ENCODE data around the gene RASA3. TPM values are rescaled to one million over a fixed set of nuclear protein-coding genes. Genes with fewer than 3 reads are reported as not detected.

The RASA3 gene
- total RNA-seq, 1 experiment from 2014 or later = 18.6 TPM

- CTCF ChIA-PET = no interaction called here
- H3K79me2 ChIP-seq (ENCODE audit: insufficient read depth, low read length) = peaks cover 29% of the 10 kb centered on the region
- no TSS peak for BruUV-seq (replicated peaks)
Observed at GRCh38 chr13:114080739-114081561, 51.5 kb downstream of the RASA3 start.

More at GRCh38 chr13:114080739-114081561, 51.5 kb downstream of the RASA3 start:
- Histone ChIP-seq H3K9me2 (ENCODE audit: insufficient read depth) (no peaks in the 10 kb centered on the region), H2AFZ (ENCODE audit: low read depth, low read length, poor library complexity, severe bottlenecking) (no peak overlapping the region), H3K27ac (ENCODE audit: low read depth, low read length) (no peak overlapping the region), H3K9me3 (ENCODE audit: control insufficient read depth in 1 of 2, insufficient read depth in 1 of 2, low read depth in 1 of 2, low read length in 2 of 2) (no peaks in the 10 kb centered on the region), H3K9ac (ENCODE audit: low read length) (no peak overlapping the region), H4K20me1 (ENCODE audit: insufficient read depth) (no peaks in the 10 kb centered on the region), H3K36me3 (ENCODE audit: control insufficient read depth in 1 of 2, insufficient read depth in 2 of 2, low read length in 2 of 2) (no peaks in the 10 kb centered on the region), H3K27me3 (ENCODE audit: insufficient read depth, low read length) (no peaks in the 10 kb centered on the region), H3K4me2 (ENCODE audit: low read length) (no peak overlapping the region), H3K4me1 (ENCODE audit: control insufficient read depth in 1 of 2, insufficient read depth in 2 of 2, low read length in 2 of 2) (peaks cover 13 to 18% of the 10 kb centered on the region in 2 experiments; a peak in 3 of 4 replicates), H3K4me3 (replicated peaks in 1 of 2; ENCODE audit: low read depth in 1 of 2, low read length in 2 of 2) (no peak overlapping the region)
- DNase-seq (ENCODE audit: low read depth, low spot score) (no peak), ATAC-seq (no peak)
- ChIA-PET RAD21 (ENCODE audit: low non-redundant PET in 1 of 2, low total read pairs in 2 of 2, uncharacterized antibody in 2 of 2, unreplicated experiment in 2 of 2) (no interaction called here), POLR2A (no interaction called here)
- TF ChIP-seq CEBPB (IDR thresholded peaks at IDR 0.05; ENCODE audit: low read depth) (no peak), CBX3 (IDR thresholded peaks at IDR 0.05; ENCODE audit: low read depth) (no peak), EZH2phosphoT487 (IDR thresholded peaks at IDR 0.05; ENCODE audit: borderline replicate concordance) (no peak), POLR2A (IDR thresholded peaks at IDR 0.05; ENCODE audit: borderline replicate concordance, extremely low read depth, insufficient read depth, insufficient read length) (no peak), SIN3A (IDR thresholded peaks at IDR 0.05; ENCODE audit: low read depth) (no peak), EGR1 (IDR thresholded peaks at IDR 0.05; ENCODE audit: low read depth) (no peak), ZFX (IDR thresholded peaks at IDR 0.05) (no peak), JUND (IDR thresholded peaks at IDR 0.05) (no peak)
- TF ChIP-seq, protein P1, sequence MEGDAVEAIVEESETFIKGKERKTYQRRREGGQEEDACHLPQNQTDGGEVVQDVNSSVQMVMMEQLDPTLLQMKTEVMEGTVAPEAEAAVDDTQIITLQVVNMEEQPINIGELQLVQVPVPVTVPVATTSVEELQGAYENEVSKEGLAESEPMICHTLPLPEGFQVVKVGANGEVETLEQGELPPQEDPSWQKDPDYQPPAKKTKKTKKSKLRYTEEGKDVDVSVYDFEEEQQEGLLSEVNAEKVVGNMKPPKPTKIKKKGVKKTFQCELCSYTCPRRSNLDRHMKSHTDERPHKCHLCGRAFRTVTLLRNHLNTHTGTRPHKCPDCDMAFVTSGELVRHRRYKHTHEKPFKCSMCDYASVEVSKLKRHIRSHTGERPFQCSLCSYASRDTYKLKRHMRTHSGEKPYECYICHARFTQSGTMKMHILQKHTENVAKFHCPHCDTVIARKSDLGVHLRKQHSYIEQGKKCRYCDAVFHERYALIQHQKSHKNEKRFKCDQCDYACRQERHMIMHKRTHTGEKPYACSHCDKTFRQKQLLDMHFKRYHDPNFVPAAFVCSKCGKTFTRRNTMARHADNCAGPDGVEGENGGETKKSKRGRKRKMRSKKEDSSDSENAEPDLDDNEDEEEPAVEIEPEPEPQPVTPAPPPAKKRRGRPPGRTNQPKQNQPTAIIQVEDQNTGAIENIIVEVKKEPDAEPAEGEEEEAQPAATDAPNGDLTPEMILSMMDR (IDR thresholded peaks at IDR 0.05 in 2 of 3, conservative IDR thresholded peaks at IDR 0.05 in 1 of 3; ENCODE audit: borderline replicate concordance in 1 of 3, insufficient read depth in 1 of 3, low read depth in 2 of 3, low read length in 2 of 3) = no peak
- intact Hi-C loops (cut with micrococcal nuclease) = no loop called here

Measured in HCT116 (cell line).